ENCODE measurements around the gene CORO2B. TPM values are rescaled to one million over a fixed set of nuclear protein-coding genes. Genes with fewer than 3 reads are reported as not detected.

CORO2B gene
- total RNA-seq, 1 donor from 2014 or later, result 16.3 TPM

DNA sequence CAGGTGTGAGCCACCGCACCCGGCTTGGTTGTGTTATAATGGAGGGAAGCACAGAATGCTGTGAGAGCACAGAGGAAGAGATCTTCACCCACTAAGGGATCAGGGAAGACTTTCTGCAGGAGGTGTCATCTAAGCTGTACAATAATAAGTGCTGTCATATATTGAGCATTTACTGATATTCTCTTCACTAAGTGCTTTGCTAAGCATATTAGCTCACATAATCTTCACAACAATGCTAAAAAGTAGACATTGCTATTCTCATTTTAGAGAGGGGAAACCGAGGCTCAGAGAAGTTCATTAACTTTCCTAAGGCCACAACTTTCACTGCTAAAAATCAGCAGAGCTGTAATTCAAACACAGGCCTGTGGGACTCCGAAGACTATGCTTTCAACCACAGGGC is 115.3 kb downstream of the CORO2B start:
- H3K4me3 Mint-ChIP-seq (ENCODE audit: unreplicated experiment), result no peak overlapping the region
- H3K4me1 Mint-ChIP-seq (ENCODE audit: low read depth, unreplicated experiment), result peaks cover 8% of the 10 kb centered on the region
- H3K27ac Mint-ChIP-seq (ENCODE audit: unreplicated experiment), result no peak overlapping the region
- TF ChIP-seq, protein P1, sequence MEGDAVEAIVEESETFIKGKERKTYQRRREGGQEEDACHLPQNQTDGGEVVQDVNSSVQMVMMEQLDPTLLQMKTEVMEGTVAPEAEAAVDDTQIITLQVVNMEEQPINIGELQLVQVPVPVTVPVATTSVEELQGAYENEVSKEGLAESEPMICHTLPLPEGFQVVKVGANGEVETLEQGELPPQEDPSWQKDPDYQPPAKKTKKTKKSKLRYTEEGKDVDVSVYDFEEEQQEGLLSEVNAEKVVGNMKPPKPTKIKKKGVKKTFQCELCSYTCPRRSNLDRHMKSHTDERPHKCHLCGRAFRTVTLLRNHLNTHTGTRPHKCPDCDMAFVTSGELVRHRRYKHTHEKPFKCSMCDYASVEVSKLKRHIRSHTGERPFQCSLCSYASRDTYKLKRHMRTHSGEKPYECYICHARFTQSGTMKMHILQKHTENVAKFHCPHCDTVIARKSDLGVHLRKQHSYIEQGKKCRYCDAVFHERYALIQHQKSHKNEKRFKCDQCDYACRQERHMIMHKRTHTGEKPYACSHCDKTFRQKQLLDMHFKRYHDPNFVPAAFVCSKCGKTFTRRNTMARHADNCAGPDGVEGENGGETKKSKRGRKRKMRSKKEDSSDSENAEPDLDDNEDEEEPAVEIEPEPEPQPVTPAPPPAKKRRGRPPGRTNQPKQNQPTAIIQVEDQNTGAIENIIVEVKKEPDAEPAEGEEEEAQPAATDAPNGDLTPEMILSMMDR (IDR thresholded peaks at IDR 0.05; ENCODE audit: partially characterized antibody, unreplicated experiment), result no peak
- H3K36me3 Mint-ChIP-seq (ENCODE audit: unreplicated experiment), result peaks cover 6% of the 10 kb centered on the region
- peaks cover 5% of the 10 kb centered on the region for H3K27me3 Mint-ChIP-seq (ENCODE audit: unreplicated experiment)
- H3K9me3 Mint-ChIP-seq (ENCODE audit: unreplicated experiment), result peaks cover 3% of the 10 kb centered on the region
- no peak for DNase-seq

DNA sequence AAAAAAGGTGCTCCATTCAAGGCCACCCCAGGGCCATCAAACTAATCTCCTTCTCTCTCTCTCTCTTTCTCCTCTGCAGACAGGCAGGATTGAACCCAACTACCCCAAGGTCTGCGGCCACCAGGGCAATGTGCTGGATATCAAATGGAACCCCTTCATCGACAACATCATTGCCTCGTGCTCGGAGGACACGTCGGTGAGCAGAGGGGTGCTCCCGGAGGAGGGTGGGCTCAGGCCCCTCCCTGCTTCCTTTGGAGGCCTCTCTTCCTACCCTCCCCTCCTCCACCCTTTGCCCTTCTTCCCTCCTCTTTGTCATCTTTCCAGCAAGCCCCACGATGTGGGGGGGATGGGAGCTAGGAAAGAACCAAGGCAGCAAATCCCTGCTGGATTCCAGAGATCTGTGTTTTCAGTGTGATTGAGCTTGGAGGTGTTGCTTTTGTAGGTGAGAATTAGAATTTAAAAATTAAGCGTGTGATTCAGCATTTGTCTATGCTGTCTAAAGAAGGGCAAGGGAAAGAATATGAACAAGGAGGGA is 116.3 kb downstream of the CORO2B start:
- peaks cover 7% of the 10 kb centered on the region for H3K4me1 Mint-ChIP-seq (ENCODE audit: low read depth, unreplicated experiment)
- TF ChIP-seq, protein P1 (IDR thresholded peaks at IDR 0.05; ENCODE audit: partially characterized antibody, unreplicated experiment), result no peak
- no peak overlapping the region for H3K27ac Mint-ChIP-seq (ENCODE audit: unreplicated experiment)
- DNase-seq, result no peak
- peaks cover 8% of the 10 kb centered on the region for H3K27me3 Mint-ChIP-seq (ENCODE audit: unreplicated experiment)
- peaks cover 6% of the 10 kb centered on the region for H3K36me3 Mint-ChIP-seq (ENCODE audit: unreplicated experiment)
- peaks cover 3% of the 10 kb centered on the region for H3K9me3 Mint-ChIP-seq (ENCODE audit: unreplicated experiment)
- no peak overlapping the region for H3K4me3 Mint-ChIP-seq (ENCODE audit: unreplicated experiment)

DNA sequence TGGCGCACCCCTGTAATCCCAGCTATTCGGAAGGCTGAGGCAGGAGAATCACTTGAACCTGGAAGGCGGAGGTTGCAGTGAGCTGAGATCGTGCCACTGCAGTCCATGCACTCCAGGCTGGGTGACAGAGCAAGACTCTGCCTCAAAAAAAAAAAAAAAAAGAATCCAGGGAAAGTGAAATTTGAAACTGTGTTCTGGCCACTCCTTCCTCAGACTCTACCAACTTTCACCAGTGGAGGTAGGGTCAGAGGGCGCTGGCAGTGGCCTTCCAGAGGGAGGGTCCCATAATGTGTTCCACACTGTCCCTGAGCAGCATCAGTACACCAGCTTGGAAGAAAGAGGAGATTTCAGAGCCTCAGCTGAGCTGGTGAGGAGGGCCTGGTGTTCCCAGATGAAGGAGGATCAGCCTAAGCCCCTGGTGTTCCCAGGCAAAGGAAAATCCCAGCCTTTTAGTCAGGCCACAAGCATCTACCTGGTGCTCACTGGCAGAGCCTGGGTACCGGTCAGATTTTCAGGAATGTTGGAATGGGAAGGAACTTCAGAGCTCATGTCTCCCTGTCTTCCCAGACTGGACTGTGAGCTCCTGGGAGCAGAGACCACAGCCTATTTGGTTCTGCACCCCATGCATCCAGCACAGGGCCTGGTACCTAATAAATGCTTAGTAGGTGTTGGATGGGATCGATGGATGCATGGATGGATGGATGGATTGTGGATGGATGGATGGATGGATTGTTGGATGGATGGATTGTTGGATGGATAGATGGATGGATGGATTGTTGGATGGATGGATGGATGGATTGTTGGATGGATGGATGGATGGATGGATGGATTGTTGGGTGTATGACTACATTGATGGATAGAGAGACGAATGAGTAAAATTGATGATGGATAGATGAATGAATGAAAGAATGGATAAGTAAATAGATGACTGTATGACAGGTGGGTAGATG is 117.9 kb downstream of the CORO2B start:
- Mint-ChIP-seq H3K9me3 (ENCODE audit: unreplicated experiment) (peaks cover 3% of the 10 kb centered on the region), H3K36me3 (ENCODE audit: unreplicated experiment) (peaks cover 6% of the 10 kb centered on the region), H3K27ac (ENCODE audit: unreplicated experiment) (no peak overlapping the region), H3K4me1 (ENCODE audit: low read depth, unreplicated experiment) (peaks cover 14% of the 10 kb centered on the region), H3K4me3 (ENCODE audit: unreplicated experiment) (no peak overlapping the region), H3K27me3 (ENCODE audit: unreplicated experiment) (peaks cover 10% of the 10 kb centered on the region)
- TF ChIP-seq, protein P1 (IDR thresholded peaks at IDR 0.05; ENCODE audit: partially characterized antibody, unreplicated experiment), result no peak
- DNase-seq, result no peak

DNA sequence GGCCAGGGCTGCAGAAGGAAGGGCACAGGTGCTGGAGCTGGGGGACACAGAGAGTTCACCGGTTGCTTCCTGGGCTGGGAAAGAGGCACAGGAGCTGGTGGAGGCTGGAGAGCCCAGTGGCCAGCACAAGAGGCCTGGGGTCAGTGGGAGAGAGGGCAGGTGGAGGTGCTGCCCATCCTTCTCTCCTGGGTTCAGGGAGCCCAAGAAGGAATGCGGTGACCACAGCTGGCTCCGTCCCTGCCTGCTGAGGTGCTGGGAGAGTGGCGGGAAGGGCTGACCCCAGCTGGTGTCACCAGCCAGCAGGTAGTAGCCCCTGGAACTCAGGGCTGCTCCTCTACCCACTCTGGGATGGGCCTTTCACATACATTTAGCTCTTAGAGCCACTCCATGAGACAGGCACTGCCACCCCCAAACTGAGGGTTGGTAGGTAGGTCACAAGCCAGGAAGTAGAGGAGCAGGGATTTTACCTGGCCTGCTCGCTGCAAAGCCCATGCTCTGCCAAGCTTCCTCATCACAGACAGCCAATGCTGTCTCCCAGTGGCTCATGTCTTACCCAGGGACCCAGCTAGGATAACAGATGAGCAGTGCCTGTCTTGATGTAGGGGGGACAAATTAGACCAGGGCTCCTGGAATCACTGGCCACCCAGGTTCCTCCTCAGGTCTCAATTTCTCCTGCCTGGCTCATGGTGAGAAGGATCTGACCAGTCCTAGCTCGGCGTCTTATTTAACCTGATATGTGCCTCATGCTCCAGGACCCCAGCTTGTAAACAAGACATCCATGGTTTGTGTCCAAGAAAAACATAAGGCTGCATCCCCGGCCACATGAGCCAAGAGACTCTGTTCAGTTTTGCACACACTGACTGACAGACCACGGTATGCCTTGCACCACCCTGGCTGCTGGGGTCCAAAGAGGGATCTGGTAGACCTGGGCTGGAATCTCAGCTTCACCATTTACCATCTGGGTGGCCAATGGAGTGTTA is 119.2 kb downstream of the CORO2B start:
- Mint-ChIP-seq H3K27ac (ENCODE audit: unreplicated experiment) (no peak overlapping the region), H3K27me3 (ENCODE audit: unreplicated experiment) (peaks cover 13% of the 10 kb centered on the region), H3K36me3 (ENCODE audit: unreplicated experiment) (peaks cover 12% of the 10 kb centered on the region), H3K4me3 (ENCODE audit: unreplicated experiment) (no peak overlapping the region), H3K9me3 (ENCODE audit: unreplicated experiment) (peaks cover 5% of the 10 kb centered on the region), H3K4me1 (ENCODE audit: low read depth, unreplicated experiment) (peaks cover 14% of the 10 kb centered on the region)
- no peak for DNase-seq
- TF ChIP-seq, protein P1 (IDR thresholded peaks at IDR 0.05; ENCODE audit: partially characterized antibody, unreplicated experiment), result no peak
